Measurements from ENCODE around the gene CNOT10.

Gene CNOT10

GRCh38 chr3:32817558-32818228, 132.7 kb downstream of the CNOT10 start, which contains the start of gene TRIM71:
TSS of gene TRIM71 (plus strand) at chr3:32817997. CDS start at chr3:32818081, 84 bp downstream.
- no peak for DNase-seq (ENCODE audit: low read depth in 2 of 2)

- no peak for DNase-seq (ENCODE audit: low read depth in 2 of 2)
Measured at GRCh38 chr3:32818229-32818969, 133.4 kb downstream of the CNOT10 start.

GRCh38 chr3:32818970-32819511, 134.1 kb downstream of the CNOT10 start:
- no peak for DNase-seq (ENCODE audit: low read depth in 2 of 2)

- DNase-seq (ENCODE audit: low read depth in 2 of 2): no peak
Measured at GRCh38 chr3:32819551-32820348, 134.8 kb downstream of the CNOT10 start.

GRCh38 chr3:32820430-32820829, 135.4 kb downstream of the CNOT10 start:
- DNase-seq (ENCODE audit: low read depth in 2 of 2): no peak

- DNase-seq (ENCODE audit: low read depth in 2 of 2): no peak
Measured at GRCh38 chr3:32820971-32821685, 136.1 kb downstream of the CNOT10 start.

GRCh38 chr3:32821686-32822296, 136.8 kb downstream of the CNOT10 start:
- DNase-seq (ENCODE audit: low read depth in 2 of 2): no peak

GRCh38 chr3:32822609-32823498, 137.9 kb downstream of the CNOT10 start:
- no peak for DNase-seq (ENCODE audit: low read depth in 2 of 2)

All from fibroblast of skin of left biceps (primary cell).